ENCODE data around the gene CCDC146.

DNA sequence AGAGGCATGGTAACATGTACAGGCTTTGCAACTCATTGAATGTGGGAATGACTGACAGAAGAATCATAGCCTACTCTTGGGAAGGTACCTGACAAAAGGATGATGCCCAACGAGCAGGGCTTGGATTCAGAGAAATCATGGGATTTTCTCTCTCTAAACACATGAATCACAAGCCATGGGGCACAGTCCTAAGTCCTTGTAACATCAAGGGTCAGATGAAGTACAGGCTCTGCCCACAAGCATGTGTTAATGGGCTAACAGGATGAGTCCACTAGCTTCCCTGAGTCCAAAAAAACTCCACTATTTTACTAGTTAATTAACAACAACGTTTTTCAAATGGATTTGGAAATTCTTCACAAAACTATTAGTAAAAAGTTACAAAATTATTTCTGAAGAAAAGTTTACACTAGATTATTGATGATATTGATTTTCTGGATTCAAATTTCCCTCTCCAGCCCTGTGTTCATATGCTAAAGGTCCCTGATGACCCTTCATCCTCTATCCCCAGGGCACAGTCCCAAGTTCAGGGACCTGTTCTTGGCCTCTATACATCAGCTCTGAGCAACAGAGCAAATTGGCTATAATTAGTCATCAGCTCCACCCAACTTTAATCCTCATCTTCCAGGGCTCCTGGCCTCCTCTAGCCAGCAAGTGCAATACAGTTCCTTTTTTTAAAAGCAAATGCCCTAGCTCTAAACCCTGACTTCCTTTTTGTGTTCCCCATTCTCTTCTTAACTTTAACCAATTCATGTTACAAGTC lies 194.0 kb downstream of the CCDC146 start:
- TF ChIP-seq POLR2A (IDR thresholded peaks at IDR 0.05; ENCODE audit: low read depth, low read length) (no peak), POLR2AphosphoS5 (IDR thresholded peaks at IDR 0.05; ENCODE audit: low read depth, low read length) (no peak)

Data from GM12892 (cell line).